ENCODE data around the gene FABP3. TPM values are rescaled to one million over a fixed set of nuclear protein-coding genes. Genes with fewer than 3 reads are reported as not detected.

Gene FABP3
- total RNA-seq, 1 donor from 2014 or later: 148 TPM

DNA sequence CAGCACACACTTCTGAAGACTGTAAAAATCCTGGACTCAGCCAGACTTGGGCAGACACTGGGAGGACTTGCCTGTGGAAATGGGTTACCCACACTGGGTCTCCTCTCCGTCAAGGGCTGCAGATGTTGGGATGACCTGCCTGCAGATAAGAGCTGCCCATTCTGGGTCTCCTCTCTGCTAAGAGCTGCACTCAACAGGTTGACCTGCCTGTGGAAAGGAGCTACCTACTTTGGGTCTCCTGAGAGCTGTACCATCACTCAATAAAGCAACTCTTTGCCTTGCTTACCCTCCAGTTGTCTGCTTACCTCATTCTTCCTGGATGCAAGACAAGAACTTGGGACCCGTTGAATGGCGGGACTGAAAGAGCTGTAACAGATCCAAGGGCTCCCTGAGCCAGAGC, 47.9 kb downstream of the FABP3 start:
- no peak for DNase-seq
- no peaks in the 10 kb centered on the region for H3K27me3 Mint-ChIP-seq (ENCODE audit: unreplicated experiment)
- no peak overlapping the region for H3K27ac Mint-ChIP-seq (ENCODE audit: unreplicated experiment)
- no peak overlapping the region for H3K4me3 Mint-ChIP-seq (ENCODE audit: unreplicated experiment)
- TF ChIP-seq, protein P1, sequence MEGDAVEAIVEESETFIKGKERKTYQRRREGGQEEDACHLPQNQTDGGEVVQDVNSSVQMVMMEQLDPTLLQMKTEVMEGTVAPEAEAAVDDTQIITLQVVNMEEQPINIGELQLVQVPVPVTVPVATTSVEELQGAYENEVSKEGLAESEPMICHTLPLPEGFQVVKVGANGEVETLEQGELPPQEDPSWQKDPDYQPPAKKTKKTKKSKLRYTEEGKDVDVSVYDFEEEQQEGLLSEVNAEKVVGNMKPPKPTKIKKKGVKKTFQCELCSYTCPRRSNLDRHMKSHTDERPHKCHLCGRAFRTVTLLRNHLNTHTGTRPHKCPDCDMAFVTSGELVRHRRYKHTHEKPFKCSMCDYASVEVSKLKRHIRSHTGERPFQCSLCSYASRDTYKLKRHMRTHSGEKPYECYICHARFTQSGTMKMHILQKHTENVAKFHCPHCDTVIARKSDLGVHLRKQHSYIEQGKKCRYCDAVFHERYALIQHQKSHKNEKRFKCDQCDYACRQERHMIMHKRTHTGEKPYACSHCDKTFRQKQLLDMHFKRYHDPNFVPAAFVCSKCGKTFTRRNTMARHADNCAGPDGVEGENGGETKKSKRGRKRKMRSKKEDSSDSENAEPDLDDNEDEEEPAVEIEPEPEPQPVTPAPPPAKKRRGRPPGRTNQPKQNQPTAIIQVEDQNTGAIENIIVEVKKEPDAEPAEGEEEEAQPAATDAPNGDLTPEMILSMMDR (IDR thresholded peaks at IDR 0.05; ENCODE audit: partially characterized antibody, unreplicated experiment): no peak
- peaks cover 18% of the 10 kb centered on the region for H3K4me1 Mint-ChIP-seq (ENCODE audit: low read depth, unreplicated experiment)
- no peaks in the 10 kb centered on the region for H3K36me3 Mint-ChIP-seq (ENCODE audit: unreplicated experiment)
- H3K9me3 Mint-ChIP-seq (ENCODE audit: unreplicated experiment): no peaks in the 10 kb centered on the region

DNA sequence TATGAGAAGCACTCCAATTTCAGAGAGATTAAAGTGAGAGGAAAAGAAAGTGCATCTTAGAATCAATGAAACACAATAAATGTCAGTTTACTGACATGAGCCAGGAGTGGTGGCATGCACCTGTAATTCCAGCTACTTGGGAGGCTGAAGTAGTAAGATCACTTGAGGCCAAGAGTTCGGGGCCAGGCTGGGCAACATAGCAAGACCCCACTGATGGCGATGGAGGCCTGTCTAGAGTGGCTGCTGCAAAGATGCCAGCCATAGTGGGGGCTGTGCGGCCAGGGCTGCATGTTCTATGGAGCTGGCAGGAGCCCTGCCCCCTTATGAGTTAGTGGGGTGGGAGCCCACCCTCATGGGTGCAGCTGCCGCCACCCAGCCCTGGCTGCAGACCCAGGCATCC, 48.8 kb downstream of the FABP3 start:
- no peak overlapping the region for H3K27ac Mint-ChIP-seq (ENCODE audit: unreplicated experiment)
- H3K4me3 Mint-ChIP-seq (ENCODE audit: unreplicated experiment): no peak overlapping the region
- peaks cover 15% of the 10 kb centered on the region for H3K4me1 Mint-ChIP-seq (ENCODE audit: low read depth, unreplicated experiment)
- H3K36me3 Mint-ChIP-seq (ENCODE audit: unreplicated experiment): no peaks in the 10 kb centered on the region
- no peak for DNase-seq
- TF ChIP-seq, protein P1 (IDR thresholded peaks at IDR 0.05; ENCODE audit: partially characterized antibody, unreplicated experiment): no peak
- no peaks in the 10 kb centered on the region for H3K9me3 Mint-ChIP-seq (ENCODE audit: unreplicated experiment)
- no peaks in the 10 kb centered on the region for H3K27me3 Mint-ChIP-seq (ENCODE audit: unreplicated experiment)

- Mint-ChIP-seq H3K9me3 (ENCODE audit: unreplicated experiment) (no peaks in the 10 kb centered on the region), H3K4me1 (ENCODE audit: low read depth, unreplicated experiment) (no peaks in the 10 kb centered on the region), H3K4me3 (ENCODE audit: unreplicated experiment) (no peak overlapping the region), H3K36me3 (ENCODE audit: unreplicated experiment) (no peaks in the 10 kb centered on the region), H3K27me3 (ENCODE audit: unreplicated experiment) (peaks cover 2% of the 10 kb centered on the region), H3K27ac (ENCODE audit: unreplicated experiment) (no peak overlapping the region)
- DNase-seq: no peak
- TF ChIP-seq, protein P1 (IDR thresholded peaks at IDR 0.05; ENCODE audit: partially characterized antibody, unreplicated experiment): no peak
Observed at GRCh38 chr1:31318146-31318545, 54.7 kb downstream of the FABP3 start.

DNA sequence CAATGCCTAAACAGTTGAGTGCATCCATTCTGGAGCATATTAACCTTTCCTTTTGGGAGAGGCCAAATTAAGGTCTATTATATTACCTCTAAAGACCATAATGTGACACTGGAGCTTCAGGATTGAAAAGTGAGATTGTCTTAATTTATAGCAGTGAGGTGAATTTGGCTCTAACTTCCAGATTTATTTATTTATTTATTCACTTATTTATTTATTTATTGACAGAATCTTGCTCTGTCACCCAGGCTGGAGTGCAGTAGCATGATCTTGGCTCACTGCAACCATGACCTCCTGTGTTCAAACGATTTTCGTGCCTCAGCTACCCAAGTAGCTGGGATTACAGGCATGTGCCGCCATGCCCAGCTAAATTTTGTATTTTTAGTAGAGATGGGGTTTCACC, 57.0 kb downstream of the FABP3 start:
- DNase-seq: no peak
- H3K4me3 Mint-ChIP-seq (ENCODE audit: unreplicated experiment): no peak overlapping the region
- H3K27me3 Mint-ChIP-seq (ENCODE audit: unreplicated experiment): peaks cover 2% of the 10 kb centered on the region
- H3K36me3 Mint-ChIP-seq (ENCODE audit: unreplicated experiment): peaks cover 4% of the 10 kb centered on the region
- H3K4me1 Mint-ChIP-seq (ENCODE audit: low read depth, unreplicated experiment): no peaks in the 10 kb centered on the region
- no peak overlapping the region for H3K27ac Mint-ChIP-seq (ENCODE audit: unreplicated experiment)
- H3K9me3 Mint-ChIP-seq (ENCODE audit: unreplicated experiment): no peaks in the 10 kb centered on the region
- TF ChIP-seq, protein P1 (IDR thresholded peaks at IDR 0.05; ENCODE audit: partially characterized antibody, unreplicated experiment): no peak

Other genes with a start within 250 kb of the FABP3 start
- 263 TPM for gene NKAIN1, start 133.2 kb downstream of the FABP3 start, total RNA-seq (ENCODE audit: unreplicated experiment)
- gene SNRNP40, start 76.3 kb downstream of the FABP3 start, total RNA-seq (ENCODE audit: unreplicated experiment): 68.0 TPM
- gene ZCCHC17, start 76.0 kb downstream of the FABP3 start, total RNA-seq (ENCODE audit: unreplicated experiment): 64.5 TPM
- 36.4 TPM for gene SERINC2, start 40.1 kb upstream of the FABP3 start, total RNA-seq (ENCODE audit: unreplicated experiment)
- not detected for gene TINAGL1, start 203.4 kb upstream of the FABP3 start, total RNA-seq (ENCODE audit: unreplicated experiment)
- gene HCRTR1, start 244.6 kb upstream of the FABP3 start, total RNA-seq (ENCODE audit: unreplicated experiment): not detected

Data from glutamatergic neuron (in vitro differentiated cells).